Neural cell (in vitro differentiated cells): ENCODE measurements around the gene ATAD1. TPM values are rescaled to one million over a fixed set of nuclear protein-coding genes. Genes with fewer than 3 reads are reported as not detected.

ENCODE experiments used
- H2AFZ ChIP-seq: fragments of 200-600, 300-800 bp; sonication (generic), shearing (Covaris generic); 2 replicates; pipeline ENCODE4 v1.6.0; 2014; ENCODE audit warnings: low read depth, mild to moderate bottlenecking, antibody characterized with exemption, low read length, moderate library complexity
- H3F3A ChIP-seq: fragments of 200-600 bp; shearing (Covaris generic); 2 replicates; pipeline ENCODE4 v1.6.1; 2016; ENCODE audit warnings: mild to moderate bottlenecking, moderate library complexity, mixed read lengths, antibody characterized with exemption, low read length; ENCODE audit not compliant: insufficient read depth, poor library complexity, severe bottlenecking
- H3K27ac ChIP-seq: fragments of 200-600, 300-800 bp; sonication (generic), shearing (Covaris generic); 2 replicates; pipeline ENCODE4 v1.5.1; 2014; ENCODE audit warnings: mild to moderate bottlenecking, low read length, moderate library complexity
- H3K27me3 ChIP-seq: fragments of 300-800, 200-600 bp; sonication (generic), shearing (Covaris generic); 2 replicates; pipeline ENCODE4 v1.6.0; 2014; ENCODE audit warnings: mild to moderate bottlenecking, low read depth, low read length, moderate library complexity; ENCODE audit not compliant: insufficient read depth
- H3K36me3 ChIP-seq: fragments of 300-800, 200-600 bp; sonication (generic), shearing (Covaris generic); 2 replicates; pipeline ENCODE4 v1.5.1; 2014; ENCODE audit warnings: mild to moderate bottlenecking, antibody characterized with exemption, low read length, moderate library complexity; ENCODE audit not compliant: insufficient read depth
- H3K4me2 ChIP-seq: fragments of 300-800, 200-600 bp; sonication (generic), shearing (Covaris generic); 2 replicates; pipeline ENCODE4 v1.6.0; 2014; ENCODE audit warnings: mild to moderate bottlenecking, low read length
- H3K4me3 ChIP-seq: fragments of 300-800, 200-600 bp; sonication (generic), shearing (Covaris generic); 2 replicates; pipeline ENCODE4 v1.5.1; 2014; ENCODE audit warnings: mild to moderate bottlenecking, low read length, moderate library complexity
- H3K79me2 ChIP-seq: fragments of 200-600 bp; shearing (Covaris generic); replicated peaks from 2 replicates; pipeline ENCODE4 v1.6.0; 2014; ENCODE audit warnings: mild to moderate bottlenecking, low read length, moderate library complexity; ENCODE audit not compliant: insufficient read depth
- H3K9ac ChIP-seq: fragments of 300-800, 200-600 bp; sonication (generic), shearing (Covaris generic); 2 replicates; pipeline ENCODE4 v1.6.1; 2016; ENCODE audit warnings: mild to moderate bottlenecking, low read length, mixed read lengths
- H3K9me2 ChIP-seq: fragments of 200-600 bp; shearing (Covaris generic); 2 replicates; pipeline ENCODE4 v1.6.1; 2016; ENCODE audit warnings: mild to moderate bottlenecking, low read length, mixed read lengths; ENCODE audit not compliant: insufficient read depth
- H3K9me3 ChIP-seq: fragments of 200-600, 300-800 bp; sonication (generic), shearing (Covaris generic); 2 replicates; pipeline ENCODE4 v1.6.1; 2016; ENCODE audit warnings: mild to moderate bottlenecking, mixed run types, low read length, moderate library complexity, mixed read lengths
- H4K20me1 ChIP-seq: fragments of 200-600 bp; shearing (Covaris generic); 2 replicates; pipeline ENCODE4 v1.6.1; 2016; ENCODE audit warnings: mild to moderate bottlenecking, mixed run types; ENCODE audit not compliant: insufficient read depth
- EP300 ChIP-seq: fragments of 450-650 bp; conservative IDR thresholded peaks from 2 replicates; pipeline ENCODE4 v1.6.1; 2014; ENCODE audit warnings: antibody characterized with exemption, mild to moderate bottlenecking, moderate library complexity; ENCODE audit not compliant: poor library complexity, severe bottlenecking
- EZH2 ChIP-seq: fragments of 200-600, 300-800 bp; shearing (Covaris generic), sonication (generic); IDR thresholded peaks from 2 replicates; pipeline ENCODE4 v1.6.1; 2014; ENCODE audit warnings: antibody characterized with exemption, low read length, borderline replicate concordance, mild to moderate bottlenecking; ENCODE audit not compliant: insufficient read depth, poor library complexity, severe bottlenecking
- MXI1 ChIP-seq: fragments of 450-650 bp; conservative IDR thresholded peaks from 2 replicates; pipeline ENCODE4 v1.6.1; 2014; ENCODE audit warnings: antibody characterized with exemption, mild to moderate bottlenecking; ENCODE audit not compliant: poor library complexity, severe bottlenecking
- POLR2AphosphoS5 ChIP-seq: IDR thresholded peaks from 2 replicates; pipeline ENCODE4 v1.6.1; 2012
- RAD21 ChIP-seq: fragments of 450-650 bp; conservative IDR thresholded peaks from 2 replicates; pipeline ENCODE4 v1.6.1; 2014; ENCODE audit warnings: antibody characterized with exemption, mild to moderate bottlenecking, moderate library complexity
- SMC3 ChIP-seq: fragments of 450-650 bp; conservative IDR thresholded peaks from 2 replicates; pipeline ENCODE4 v1.6.1; 2014; ENCODE audit warnings: antibody characterized with exemption, mild to moderate bottlenecking, moderate library complexity; ENCODE audit not compliant: poor library complexity
- TAF1 ChIP-seq: IDR thresholded peaks from 2 replicates; pipeline ENCODE4 v1.6.1; 2012; ENCODE audit warnings: low read depth
- polyA plus RNA-seq: library from polyadenylated mRNA; depleted of rRNA; stranded (reverse); fragments of >200 nt; gene quantifications from 2 replicates; pipeline ENCODE4 v1.2.3, GENCODE V29; 2014
- TF ChIP-seq, protein P1 (sequence below): fragments of 450-650 bp; IDR thresholded peaks from 2 replicates; pipeline ENCODE4 v1.5.1; 2014; ENCODE audit warnings: antibody characterized with exemption, mild to moderate bottlenecking, moderate library complexity; ENCODE audit not compliant: poor library complexity, severe bottlenecking
- TF ChIP-seq, protein P2 (sequence below): IDR thresholded peaks from 2 replicates; pipeline ENCODE4 v1.6.1; 2012; ENCODE audit warnings: borderline replicate concordance

The ATAD1 gene
- polyA plus RNA-seq, 1 donor from 2014 or later, result 165 TPM

DNA sequence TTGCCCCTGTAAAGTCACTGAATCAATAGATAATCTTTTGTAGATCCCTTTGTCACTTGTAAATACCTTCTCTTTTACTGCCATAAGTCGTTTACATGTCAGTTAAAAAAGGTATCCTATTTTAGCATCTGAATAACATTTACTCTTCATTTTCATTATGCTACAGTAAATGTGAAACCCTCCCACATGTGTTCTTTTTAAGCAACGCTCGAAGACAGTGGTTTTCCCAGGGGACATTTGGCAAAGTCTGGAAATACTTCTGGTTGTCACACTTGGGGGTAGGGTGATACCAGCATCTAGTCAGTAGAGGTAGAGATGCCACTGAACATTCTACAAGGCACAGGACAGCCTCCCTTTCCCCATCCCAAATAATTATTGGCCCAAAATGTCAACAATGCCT is 23.7 kb downstream of the ATAD1 start:
- Histone ChIP-seq H3K9me2 (no peaks in the 10 kb centered on the region), H3K9ac (no peak overlapping the region), H3K27me3 (no peaks in the 10 kb centered on the region), H4K20me1 (no peaks in the 10 kb centered on the region), H3K9me3 (no peaks in the 10 kb centered on the region), H3K4me2 (no peak overlapping the region), H3K27ac (no peak overlapping the region), H3K36me3 (peaks cover 7% of the 10 kb centered on the region), H3F3A (no peaks in the 10 kb centered on the region), H3K4me3 (no peak overlapping the region), H3K79me2 (peaks cover 7% of the 10 kb centered on the region), H2AFZ (no peak overlapping the region)
- TF ChIP-seq MXI1 (no peak), EP300 (no peak), RAD21 (no peak), POLR2AphosphoS5 (no peak), TAF1 (no peak), SMC3 (no peak), EZH2 (no peak)
- TF ChIP-seq, protein P1, sequence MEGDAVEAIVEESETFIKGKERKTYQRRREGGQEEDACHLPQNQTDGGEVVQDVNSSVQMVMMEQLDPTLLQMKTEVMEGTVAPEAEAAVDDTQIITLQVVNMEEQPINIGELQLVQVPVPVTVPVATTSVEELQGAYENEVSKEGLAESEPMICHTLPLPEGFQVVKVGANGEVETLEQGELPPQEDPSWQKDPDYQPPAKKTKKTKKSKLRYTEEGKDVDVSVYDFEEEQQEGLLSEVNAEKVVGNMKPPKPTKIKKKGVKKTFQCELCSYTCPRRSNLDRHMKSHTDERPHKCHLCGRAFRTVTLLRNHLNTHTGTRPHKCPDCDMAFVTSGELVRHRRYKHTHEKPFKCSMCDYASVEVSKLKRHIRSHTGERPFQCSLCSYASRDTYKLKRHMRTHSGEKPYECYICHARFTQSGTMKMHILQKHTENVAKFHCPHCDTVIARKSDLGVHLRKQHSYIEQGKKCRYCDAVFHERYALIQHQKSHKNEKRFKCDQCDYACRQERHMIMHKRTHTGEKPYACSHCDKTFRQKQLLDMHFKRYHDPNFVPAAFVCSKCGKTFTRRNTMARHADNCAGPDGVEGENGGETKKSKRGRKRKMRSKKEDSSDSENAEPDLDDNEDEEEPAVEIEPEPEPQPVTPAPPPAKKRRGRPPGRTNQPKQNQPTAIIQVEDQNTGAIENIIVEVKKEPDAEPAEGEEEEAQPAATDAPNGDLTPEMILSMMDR, result no peak
- TF ChIP-seq, protein P2, sequence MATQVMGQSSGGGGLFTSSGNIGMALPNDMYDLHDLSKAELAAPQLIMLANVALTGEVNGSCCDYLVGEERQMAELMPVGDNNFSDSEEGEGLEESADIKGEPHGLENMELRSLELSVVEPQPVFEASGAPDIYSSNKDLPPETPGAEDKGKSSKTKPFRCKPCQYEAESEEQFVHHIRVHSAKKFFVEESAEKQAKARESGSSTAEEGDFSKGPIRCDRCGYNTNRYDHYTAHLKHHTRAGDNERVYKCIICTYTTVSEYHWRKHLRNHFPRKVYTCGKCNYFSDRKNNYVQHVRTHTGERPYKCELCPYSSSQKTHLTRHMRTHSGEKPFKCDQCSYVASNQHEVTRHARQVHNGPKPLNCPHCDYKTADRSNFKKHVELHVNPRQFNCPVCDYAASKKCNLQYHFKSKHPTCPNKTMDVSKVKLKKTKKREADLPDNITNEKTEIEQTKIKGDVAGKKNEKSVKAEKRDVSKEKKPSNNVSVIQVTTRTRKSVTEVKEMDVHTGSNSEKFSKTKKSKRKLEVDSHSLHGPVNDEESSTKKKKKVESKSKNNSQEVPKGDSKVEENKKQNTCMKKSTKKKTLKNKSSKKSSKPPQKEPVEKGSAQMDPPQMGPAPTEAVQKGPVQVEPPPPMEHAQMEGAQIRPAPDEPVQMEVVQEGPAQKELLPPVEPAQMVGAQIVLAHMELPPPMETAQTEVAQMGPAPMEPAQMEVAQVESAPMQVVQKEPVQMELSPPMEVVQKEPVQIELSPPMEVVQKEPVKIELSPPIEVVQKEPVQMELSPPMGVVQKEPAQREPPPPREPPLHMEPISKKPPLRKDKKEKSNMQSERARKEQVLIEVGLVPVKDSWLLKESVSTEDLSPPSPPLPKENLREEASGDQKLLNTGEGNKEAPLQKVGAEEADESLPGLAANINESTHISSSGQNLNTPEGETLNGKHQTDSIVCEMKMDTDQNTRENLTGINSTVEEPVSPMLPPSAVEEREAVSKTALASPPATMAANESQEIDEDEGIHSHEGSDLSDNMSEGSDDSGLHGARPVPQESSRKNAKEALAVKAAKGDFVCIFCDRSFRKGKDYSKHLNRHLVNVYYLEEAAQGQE, result no peak

DNA sequence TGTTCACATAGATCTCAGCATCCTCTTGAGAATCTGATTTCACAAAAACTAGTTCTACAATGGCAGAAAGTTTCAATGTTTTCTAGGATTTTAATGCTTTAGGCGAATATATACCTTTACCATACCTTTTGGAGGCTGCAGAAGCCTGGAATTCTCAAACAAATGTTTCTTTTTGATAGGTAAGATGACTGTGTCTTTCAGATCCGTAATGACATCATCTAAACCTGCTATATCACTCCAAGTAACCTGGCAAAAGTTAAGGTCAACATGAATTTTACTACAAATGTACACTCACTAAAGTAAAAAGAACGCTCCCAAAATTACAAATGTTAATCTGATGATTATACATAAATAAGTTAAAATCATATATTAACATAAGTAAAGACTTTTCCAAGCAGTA is 27.8 kb downstream of the ATAD1 start:
- no peaks in the 10 kb centered on the region for H4K20me1 ChIP-seq
- H3K9me2 ChIP-seq, result no peaks in the 10 kb centered on the region
- no peak overlapping the region for H3K9ac ChIP-seq
- no peaks in the 10 kb centered on the region for H3K27me3 ChIP-seq
- peaks cover 9% of the 10 kb centered on the region for H3K36me3 ChIP-seq
- peaks cover 2% of the 10 kb centered on the region for H3K79me2 ChIP-seq
- no peak overlapping the region for H3K4me2 ChIP-seq
- no peak overlapping the region for H2AFZ ChIP-seq
- H3K27ac ChIP-seq, result no peak overlapping the region
- no peak overlapping the region for H3K4me3 ChIP-seq
- no peaks in the 10 kb centered on the region for H3K9me3 ChIP-seq
- H3F3A ChIP-seq, result no peaks in the 10 kb centered on the region
- TF ChIP-seq, protein P2, result no peak
- TF ChIP-seq MXI1, result no peak
- no peak for TF ChIP-seq RAD21
- TF ChIP-seq SMC3, result no peak
- no peak for TF ChIP-seq EP300
- TF ChIP-seq EZH2, result no peak
- TF ChIP-seq POLR2AphosphoS5, result no peak
- TF ChIP-seq TAF1, result no peak
- TF ChIP-seq, protein P1, result no peak
